COLO668 (cell line): Measurements from ENCODE around the gene ASPDH.

Experiments
- DNase-seq: peaks from one replicate; lab custom pipeline; 2025; ENCODE audit not compliant: unreplicated experiment; lab: John Stamatoyannopoulos, UW

ASPDH gene

GRCh38 chr19:50516456-50516855 lies 2.7 kb upstream of the ASPDH start:
- DNase-seq: no peak

- no peak for DNase-seq
Observed at GRCh38 chr19:50515168-50515561, 1.5 kb upstream of the ASPDH start.

- peak; percentile 17 for DNase-seq
Observed at GRCh38 chr19:50514346-50515167, 844 bp upstream of the ASPDH start.

GRCh38 chr19:50512999-50513745 lies 541 bp downstream of the ASPDH start:
- no peak for DNase-seq

GRCh38 chr19:50512112-50512998 lies 1.4 kb downstream of the ASPDH start:
- DNase-seq: no peak

- DNase-seq: peak; percentile 97
Observed at GRCh38 chr19:50511069-50511822, 2.5 kb downstream of the ASPDH start, which contains the start of gene JOSD2. Gene JOSD2, minus strand, starts transcription at chr19:50511191. Its CDS starts 760 bp downstream, at chr19:50510431.

GRCh38 chr19:50510700-50511068 lies 3.0 kb downstream of the ASPDH start:
- peak; percentile 84 for DNase-seq

GRCh38 chr19:50510121-50510670 lies 3.5 kb downstream of the ASPDH start:
- no peak for DNase-seq

- no peak for DNase-seq
Observed at GRCh38 chr19:50509366-50509765, 4.3 kb downstream of the ASPDH start.

GRCh38 chr19:50508843-50509190 lies 4.9 kb downstream of the ASPDH start:
- no peak for DNase-seq

GRCh38 chr19:50507376-50507775 lies 6.3 kb downstream of the ASPDH start:
- no peak for DNase-seq

GRCh38 chr19:50506700-50507099 lies 7.0 kb downstream of the ASPDH start:
- DNase-seq: no peak

GRCh38 chr19:50505856-50506611 lies 7.7 kb downstream of the ASPDH start:
- DNase-seq: no peak

GRCh38 chr19:50501568-50502475 lies 11.9 kb downstream of the ASPDH start:
- no peak for DNase-seq

- no peak for DNase-seq
Observed at GRCh38 chr19:50501186-50501567, 12.5 kb downstream of the ASPDH start.

GRCh38 chr19:50500753-50501151 lies 13.0 kb downstream of the ASPDH start:
- no peak for DNase-seq

GRCh38 chr19:50500060-50500752 lies 13.5 kb downstream of the ASPDH start:
- DNase-seq: peak; percentile 63
